ENCODE results near the gene EFNA4. TPM values are rescaled to one million over a fixed set of nuclear protein-coding genes. Genes with fewer than 3 reads are reported as not detected.

EFNA4 gene
- total RNA-seq, 2 donors from 2014 or later: 15.9 to 17.9 TPM

DNA sequence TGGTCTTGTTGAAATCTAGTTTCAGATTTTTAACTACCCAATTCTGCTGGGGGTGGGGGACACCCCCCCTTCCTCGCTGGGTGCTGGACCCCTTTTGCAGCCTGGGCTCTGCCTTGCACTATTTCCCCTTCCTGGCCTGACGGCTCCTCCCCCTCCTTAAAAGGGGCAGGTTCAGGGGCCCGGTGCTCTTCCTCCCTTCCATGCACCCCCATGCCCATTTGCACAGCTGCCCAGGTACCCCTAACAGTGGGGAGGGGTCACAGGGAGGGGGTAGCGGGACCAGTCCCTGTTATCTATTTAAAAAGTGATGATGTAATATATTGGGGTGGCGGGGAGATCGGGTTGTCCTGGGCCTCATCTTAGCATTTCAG lies 45.6 kb upstream of the EFNA4 start:
- 85% methylated on average over 6 of the region's 6 CpGs; no CpG with 5 or more reads in 1 of the 2 experiments for WGBS, 2 experiments (ENCODE audit: insufficient coverage in 1 of 2, insufficient read length in 1 of 2)
- Mint-ChIP-seq H3K27ac (no peak overlapping the region), H3K4me3 (peak overlapping the region; percentile 47), H3K27me3 (ENCODE audit: insufficient read depth) (peaks cover 8% of the 10 kb centered on the region), H3K4me1 (no peaks in the 10 kb centered on the region), H3K9me3 (no peaks in the 10 kb centered on the region), H3K36me3 (ENCODE audit: low read depth) (peaks cover 12% of the 10 kb centered on the region)
- Histone ChIP-seq H3K36me3 (ENCODE audit: control insufficient read depth, insufficient read depth, low read length) (peaks cover 10% of the 10 kb centered on the region), H3K9ac (ENCODE audit: extremely low read depth, low read length, poor library complexity, severe bottlenecking) (no peak overlapping the region), H3K4me3 (ENCODE audit: low read length) (no peak overlapping the region), H3K4me1 (ENCODE audit: control insufficient read depth, insufficient read depth, low read length) (no peaks in the 10 kb centered on the region), H3K9me3 (ENCODE audit: control insufficient read depth, low read length) (no peaks in the 10 kb centered on the region), H3K27me3 (ENCODE audit: control insufficient read depth, insufficient read depth, low read length, poor library complexity, severe bottlenecking) (no peaks in the 10 kb centered on the region), H3K27ac (ENCODE audit: low read depth, low read length) (no peak overlapping the region)
- DNase-seq: no peak
- TF ChIP-seq, protein P1, sequence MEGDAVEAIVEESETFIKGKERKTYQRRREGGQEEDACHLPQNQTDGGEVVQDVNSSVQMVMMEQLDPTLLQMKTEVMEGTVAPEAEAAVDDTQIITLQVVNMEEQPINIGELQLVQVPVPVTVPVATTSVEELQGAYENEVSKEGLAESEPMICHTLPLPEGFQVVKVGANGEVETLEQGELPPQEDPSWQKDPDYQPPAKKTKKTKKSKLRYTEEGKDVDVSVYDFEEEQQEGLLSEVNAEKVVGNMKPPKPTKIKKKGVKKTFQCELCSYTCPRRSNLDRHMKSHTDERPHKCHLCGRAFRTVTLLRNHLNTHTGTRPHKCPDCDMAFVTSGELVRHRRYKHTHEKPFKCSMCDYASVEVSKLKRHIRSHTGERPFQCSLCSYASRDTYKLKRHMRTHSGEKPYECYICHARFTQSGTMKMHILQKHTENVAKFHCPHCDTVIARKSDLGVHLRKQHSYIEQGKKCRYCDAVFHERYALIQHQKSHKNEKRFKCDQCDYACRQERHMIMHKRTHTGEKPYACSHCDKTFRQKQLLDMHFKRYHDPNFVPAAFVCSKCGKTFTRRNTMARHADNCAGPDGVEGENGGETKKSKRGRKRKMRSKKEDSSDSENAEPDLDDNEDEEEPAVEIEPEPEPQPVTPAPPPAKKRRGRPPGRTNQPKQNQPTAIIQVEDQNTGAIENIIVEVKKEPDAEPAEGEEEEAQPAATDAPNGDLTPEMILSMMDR (conservative IDR thresholded peaks at IDR 0.05): no peak

DNA sequence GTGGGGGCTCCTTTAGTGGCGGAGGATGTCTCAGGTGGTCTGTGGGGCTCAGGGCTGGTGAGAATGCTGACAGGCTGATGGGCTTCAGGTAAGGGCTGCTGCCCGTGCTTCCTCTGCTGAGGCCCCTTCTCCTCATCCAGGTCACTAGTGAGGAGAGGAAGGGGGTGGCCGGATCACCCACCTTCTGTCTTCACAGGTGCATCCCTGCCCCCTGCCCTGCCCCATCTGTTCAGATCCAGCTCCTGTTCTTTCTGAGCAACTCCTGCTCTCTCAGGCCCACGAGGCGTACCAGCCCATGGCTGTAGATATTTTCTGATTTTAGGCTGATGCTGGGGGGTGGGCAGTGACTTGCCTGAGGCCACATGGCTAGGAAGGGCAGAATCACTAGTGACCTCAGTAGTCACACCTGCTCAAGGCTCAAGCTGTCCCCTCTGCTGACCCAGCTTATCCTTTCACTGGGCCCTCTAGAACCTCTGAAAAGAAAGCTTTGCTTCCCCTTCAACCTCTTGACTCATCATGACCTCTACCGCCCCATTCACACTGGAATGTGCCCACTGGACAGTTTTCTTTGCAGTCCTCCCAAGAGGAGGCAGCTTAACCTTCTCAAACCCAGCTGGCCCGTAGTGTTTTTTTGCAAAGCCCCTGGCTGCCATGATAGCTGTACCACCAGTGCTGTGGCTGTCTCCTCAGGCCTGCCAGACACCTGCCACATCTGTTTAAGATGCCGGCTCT lies 44.8 kb upstream of the EFNA4 start:
- Histone ChIP-seq H3K9me3 (ENCODE audit: control insufficient read depth, low read length) (no peaks in the 10 kb centered on the region), H3K4me3 (ENCODE audit: low read length) (no peak overlapping the region), H3K27me3 (ENCODE audit: control insufficient read depth, insufficient read depth, low read length, poor library complexity, severe bottlenecking) (no peaks in the 10 kb centered on the region), H3K36me3 (ENCODE audit: control insufficient read depth, insufficient read depth, low read length) (peaks cover 10% of the 10 kb centered on the region), H3K27ac (ENCODE audit: low read depth, low read length) (no peak overlapping the region), H3K9ac (ENCODE audit: extremely low read depth, low read length, poor library complexity, severe bottlenecking) (no peak overlapping the region), H3K4me1 (ENCODE audit: control insufficient read depth, insufficient read depth, low read length) (no peaks in the 10 kb centered on the region)
- Mint-ChIP-seq H3K9me3 (no peaks in the 10 kb centered on the region), H3K4me1 (no peaks in the 10 kb centered on the region), H3K27ac (no peak overlapping the region), H3K4me3 (no peak overlapping the region), H3K27me3 (ENCODE audit: insufficient read depth) (peaks cover 8% of the 10 kb centered on the region), H3K36me3 (ENCODE audit: low read depth) (peaks cover 9% of the 10 kb centered on the region)
- TF ChIP-seq, protein P1 (conservative IDR thresholded peaks at IDR 0.05): no peak
- no peak for DNase-seq
- WGBS, 2 experiments (ENCODE audit: insufficient coverage in 1 of 2, insufficient read length in 1 of 2): 92 to 95% methylated on average over 4 to 8 of the region's 8 CpGs

DNA sequence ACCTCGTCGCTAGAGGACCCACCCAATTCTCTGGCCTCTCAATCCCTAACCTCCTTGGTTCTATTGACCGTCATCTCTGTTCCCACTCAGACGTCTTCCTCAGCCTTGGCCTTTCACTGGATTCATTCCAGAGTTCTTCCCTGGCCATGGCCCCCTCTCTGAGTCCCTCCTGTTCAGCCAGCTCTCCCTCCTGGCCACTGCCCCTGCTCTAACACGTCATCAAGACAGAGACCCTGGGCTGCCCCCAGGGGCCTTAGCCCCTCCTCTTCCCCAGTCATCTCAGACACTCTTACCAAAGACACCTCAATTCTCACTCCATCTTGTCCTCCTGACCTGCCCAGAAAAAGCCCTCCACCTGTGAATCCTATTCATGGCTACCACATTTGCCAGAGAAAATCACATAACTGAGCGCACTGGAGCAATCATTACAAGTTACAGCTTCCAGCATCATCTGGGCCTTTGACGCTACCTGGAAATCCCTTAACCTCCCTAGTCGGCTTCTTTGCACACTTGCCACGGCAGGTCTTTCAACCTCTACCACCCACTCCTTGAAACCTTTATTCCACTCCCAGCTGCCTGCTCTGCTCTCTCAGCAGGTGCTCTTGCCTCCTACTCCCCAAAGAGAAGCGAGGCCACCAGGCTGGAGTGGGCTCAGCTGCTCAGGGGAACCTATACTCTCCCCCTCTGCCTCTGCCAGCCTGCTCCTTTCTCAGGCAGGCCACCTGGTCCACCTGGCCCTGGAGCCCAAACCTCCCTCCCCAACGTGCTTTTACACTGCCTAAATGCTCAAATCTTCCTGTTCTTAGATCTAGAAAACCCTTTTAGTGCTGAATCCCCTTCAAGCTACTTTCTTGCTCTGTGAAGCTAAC lies 43.9 kb upstream of the EFNA4 start:
- peaks cover 8% of the 10 kb centered on the region for H3K27me3 Mint-ChIP-seq (ENCODE audit: insufficient read depth)
- 84 to 86% methylated on average over 7 to 11 of the region's 11 CpGs for WGBS, 2 experiments (ENCODE audit: insufficient coverage in 1 of 2, insufficient read length in 1 of 2)
- H3K4me3 Mint-ChIP-seq: no peak overlapping the region
- no peaks in the 10 kb centered on the region for H3K27me3 ChIP-seq (ENCODE audit: control insufficient read depth, insufficient read depth, low read length, poor library complexity, severe bottlenecking)
- H3K27ac Mint-ChIP-seq: no peak overlapping the region
- TF ChIP-seq, protein P1 (conservative IDR thresholded peaks at IDR 0.05): no peak
- H3K9me3 ChIP-seq (ENCODE audit: control insufficient read depth, low read length): no peaks in the 10 kb centered on the region
- no peak overlapping the region for H3K9ac ChIP-seq (ENCODE audit: extremely low read depth, low read length, poor library complexity, severe bottlenecking)
- no peaks in the 10 kb centered on the region for H3K9me3 Mint-ChIP-seq
- no peaks in the 10 kb centered on the region for H3K4me1 Mint-ChIP-seq
- H3K27ac ChIP-seq (ENCODE audit: low read depth, low read length): no peak overlapping the region
- no peaks in the 10 kb centered on the region for H3K4me1 ChIP-seq (ENCODE audit: control insufficient read depth, insufficient read depth, low read length)
- no peak for DNase-seq
- H3K4me3 ChIP-seq (ENCODE audit: low read length): no peak overlapping the region
- H3K36me3 ChIP-seq (ENCODE audit: control insufficient read depth, insufficient read depth, low read length): peaks cover 7% of the 10 kb centered on the region
- peaks cover 6% of the 10 kb centered on the region for H3K36me3 Mint-ChIP-seq (ENCODE audit: low read depth)
